ENCODE data around the gene BTNL9. TPM values are rescaled to one million over a fixed set of nuclear protein-coding genes. Genes with fewer than 3 reads are reported as not detected.

BTNL9 gene
- total and polyA plus RNA-seq, 2 of the 8 experiments (the other 6 are each of a cell fraction or from before 2014, with no cell fraction given) = 0.23 to 0.89 TPM

DNA sequence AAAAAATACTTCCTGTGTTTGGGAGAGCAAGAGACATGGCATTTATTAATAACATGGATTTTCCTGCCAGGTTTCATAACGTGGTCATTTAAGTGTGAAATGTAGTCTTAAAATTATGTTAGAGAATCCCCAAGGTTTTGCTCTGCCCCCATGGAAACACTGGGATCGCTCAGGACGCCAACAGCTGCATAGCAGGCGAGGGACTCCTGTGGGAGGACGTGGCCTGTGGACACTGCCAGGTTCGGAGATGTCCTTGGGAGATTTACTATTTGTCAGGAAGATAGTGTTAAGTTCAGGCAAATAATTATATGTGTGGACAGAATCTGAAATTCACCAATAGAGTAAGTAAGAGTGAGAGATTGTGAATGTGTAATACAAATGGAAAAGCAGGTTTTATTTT is 977 bp downstream of the BTNL9 start:
- no peak overlapping the region for H4K8ac ChIP-seq (ENCODE audit: extremely low read depth, insufficient read depth, low read length)

More for the DNA sequence above, 977 bp downstream of the BTNL9 start:
- Histone ChIP-seq H3K36me3 (ENCODE audit: control insufficient read depth in 2 of 4, insufficient read depth in 4 of 4, low read length in 3 of 4) (no peaks in the 10 kb centered on the region), H3K56ac (replicated peaks; ENCODE audit: insufficient read length, low read depth, low read length) (no peak overlapping the region), H3K27ac (ENCODE audit: low read depth, low read length) (no peak overlapping the region), H3K23me2 (ENCODE audit: low read depth, low read length) (peaks cover 2% of the 10 kb centered on the region; the same call in 1 of the 2 replicates), H4K5ac (ENCODE audit: insufficient read length, low read depth, low read length) (no peak overlapping the region), H3K14ac (ENCODE audit: insufficient read length) (no peak overlapping the region), H2BK5ac (ENCODE audit: low read depth, low read length) (no peak overlapping the region), H3K4me2 (ENCODE audit: insufficient read depth in 1 of 2, low read depth in 2 of 2, low read length in 2 of 2) (no peak overlapping the region), H3K23ac (ENCODE audit: insufficient read length) (no peak overlapping the region), H3K4me3 (ENCODE audit: extremely low read depth in 1 of 4, insufficient read depth in 2 of 4, low read depth in 3 of 4, low read length in 4 of 4) (no peak overlapping the region), H2BK15ac (ENCODE audit: low read length) (no peak overlapping the region), H3K18ac (ENCODE audit: extremely low read depth, low read length) (no peak overlapping the region), H3K4me1 (replicated peaks in 1 of 4; ENCODE audit: control insufficient read depth in 3 of 4, insufficient read depth in 4 of 4, low read length in 3 of 4) (peaks cover 0 to 13% (median 7%) of the 10 kb centered on the region in 4 experiments; a peak in 5 of 7 replicates), H2BK12ac (ENCODE audit: low read depth, low read length) (no peak overlapping the region), H3K79me1 (ENCODE audit: low read depth, low read length) (no peaks in the 10 kb centered on the region), H3K4ac (replicated peaks; ENCODE audit: insufficient read length, low read depth, low read length) (no peak overlapping the region), H2BK120ac (replicated peaks; ENCODE audit: low read depth, low read length) (no peak overlapping the region), H3K9ac (replicated peaks in 1 of 4; ENCODE audit: extremely low read depth in 1 of 4, low read depth in 3 of 4, low read length in 3 of 4) (no peak overlapping the region), H2BK20ac (ENCODE audit: low read length) (no peak overlapping the region), H2AFZ (ENCODE audit: low read length) (no peak overlapping the region), H2AK5ac (ENCODE audit: low read depth, low read length) (no peak overlapping the region), H4K91ac (replicated peaks; ENCODE audit: insufficient read length, low read length) (no peak overlapping the region), H3K27me3 (replicated peaks in 1 of 4; ENCODE audit: control insufficient read depth in 3 of 4, extremely low read depth in 1 of 4, insufficient read depth in 3 of 4, low read length in 3 of 4) (no peaks in the 10 kb centered on the region; a peak in 1 of 7 replicates), H3K79me2 (ENCODE audit: control insufficient read depth in 1 of 2, insufficient read depth in 2 of 2, low read length in 2 of 2) (no peaks in the 10 kb centered on the region), H3K9me3 (ENCODE audit: insufficient read depth in 2 of 2, low read depth in 1 of 2, low read length in 1 of 2) (peaks cover 2 to 4% of the 10 kb centered on the region in 2 experiments; a peak in 2 of 4 replicates), H4K20me1 (replicated peaks in 1 of 2; ENCODE audit: control insufficient read depth in 1 of 2, insufficient read depth in 2 of 2, low read length in 2 of 2) (no peaks in the 10 kb centered on the region)
- FAIRE-seq = no peak
- no peak for TF ChIP-seq CHD1 (IDR thresholded peaks at IDR 0.05; ENCODE audit: low read depth, low read length)
- TF ChIP-seq, protein P1, sequence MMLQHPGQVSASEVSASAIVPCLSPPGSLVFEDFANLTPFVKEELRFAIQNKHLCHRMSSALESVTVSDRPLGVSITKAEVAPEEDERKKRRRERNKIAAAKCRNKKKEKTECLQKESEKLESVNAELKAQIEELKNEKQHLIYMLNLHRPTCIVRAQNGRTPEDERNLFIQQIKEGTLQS (IDR thresholded peaks at IDR 0.05; ENCODE audit: insufficient read depth, low read depth, low read length) = no peak
- TF ChIP-seq SIX5 (IDR thresholded peaks at IDR 0.05; ENCODE audit: low read depth, low read length) = no peak
- TF ChIP-seq TAF7 (optimal IDR thresholded peaks at IDR 0.05; ENCODE audit: borderline replicate concordance, low read depth, low read length) = no peak
- TF ChIP-seq GTF2F1 (IDR thresholded peaks at IDR 0.05; ENCODE audit: borderline replicate concordance, low read depth, low read length) = no peak
- no peak for TF ChIP-seq NRF1 (IDR thresholded peaks at IDR 0.05; ENCODE audit: low read depth, low read length)
- TF ChIP-seq TBP (IDR thresholded peaks at IDR 0.05; ENCODE audit: low read depth, low read length) = no peak
- TF ChIP-seq, protein P2, sequence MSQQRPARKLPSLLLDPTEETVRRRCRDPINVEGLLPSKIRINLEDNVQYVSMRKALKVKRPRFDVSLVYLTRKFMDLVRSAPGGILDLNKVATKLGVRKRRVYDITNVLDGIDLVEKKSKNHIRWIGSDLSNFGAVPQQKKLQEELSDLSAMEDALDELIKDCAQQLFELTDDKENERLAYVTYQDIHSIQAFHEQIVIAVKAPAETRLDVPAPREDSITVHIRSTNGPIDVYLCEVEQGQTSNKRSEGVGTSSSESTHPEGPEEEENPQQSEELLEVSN (IDR thresholded peaks at IDR 0.05) = no peak
- TF ChIP-seq ASH2L (IDR thresholded peaks at IDR 0.05; ENCODE audit: low read length) = no peak
- TF ChIP-seq YY1 (IDR thresholded peaks at IDR 0.05; ENCODE audit: low read depth, low read length) = no peak
- ChIA-PET CTCF (ENCODE audit: partially characterized antibody) (interaction anchor here (1.0 kb wide), 1 partner anchor 173 kb away, joined by 3 read pairs; no protein-coding TSS in a partner anchor), POLR2A (ENCODE audit: partially characterized antibody) (no interaction called here)
- 73% methylated on average over 6 of the region's 6 CpGs; no CpG with 5 or more reads in 1 of the 2 experiments for WGBS, 2 experiments (ENCODE audit: extremely low coverage in 1 of 2, insufficient coverage in 1 of 2, insufficient read length in 1 of 2, insufficient replicate concordance in 2 of 2, low coverage in 1 of 2, low lambda C conversion rate in 2 of 2, missing lambda C conversion rate in 1 of 2)
- DNase-seq (ENCODE audit: low read depth in 1 of 2, low spot score in 2 of 2) = no peak
